Measurements from ENCODE around the gene SNX24. TPM values are rescaled to one million over a fixed set of nuclear protein-coding genes. Genes with fewer than 3 reads are reported as not detected.

Gene SNX24
- total and polyA plus RNA-seq, 2 experiments from 2014 or later, result 18.0 to 27.5 TPM

GRCh38 chr5:123039673-123040072 is 194.3 kb downstream of the SNX24 start:
- Histone ChIP-seq H3K4me2 (no peak overlapping the region), H3K27ac (ENCODE audit: low read depth) (no peak overlapping the region), H3K36me3 (ENCODE audit: insufficient read depth) (no peaks in the 10 kb centered on the region), H3K9me2 (ENCODE audit: insufficient read depth) (no peaks in the 10 kb centered on the region), H2AFZ (no peak overlapping the region), H3K79me2 (replicated peaks; ENCODE audit: insufficient read depth) (no peaks in the 10 kb centered on the region), H3F3A (replicated peaks; ENCODE audit: low read depth) (no peaks in the 10 kb centered on the region), H3K4me3 (no peak overlapping the region), H3K4me1 (ENCODE audit: insufficient read depth) (peaks cover 12% of the 10 kb centered on the region), H3K27me3 (ENCODE audit: insufficient read depth) (peaks cover 36% of the 10 kb centered on the region), H4K20me1 (replicated peaks; ENCODE audit: insufficient read depth) (no peaks in the 10 kb centered on the region)
- Mint-ChIP-seq H3K4me1 (peaks cover 14% of the 10 kb centered on the region), H3K36me3 (ENCODE audit: low read depth) (no peaks in the 10 kb centered on the region; the same call in 2 of the 3 replicates), H3K27me3 (ENCODE audit: insufficient read depth, low read depth, poor library complexity) (peaks cover 24% of the 10 kb centered on the region), H3K27ac (no peak overlapping the region), H3K4me3 (no peak overlapping the region), H3K9me3 (no peaks in the 10 kb centered on the region)
- TF ChIP-seq NANOG (IDR thresholded peaks at IDR 0.05; ENCODE audit: borderline replicate concordance) (no peak), REST (IDR thresholded peaks at IDR 0.05; ENCODE audit: unreplicated experiment) (no peak), CTCF (conservative IDR thresholded peaks at IDR 0.05; ENCODE audit: low read depth in 2 of 2) (no peak)
- no peak for DNase-seq (ENCODE audit: low spot score)
- no peak for ATAC-seq

- H3F3A ChIP-seq (replicated peaks; ENCODE audit: low read depth), result no peaks in the 10 kb centered on the region
- no peak overlapping the region for H3K4me2 ChIP-seq
- no peaks in the 10 kb centered on the region for H3K4me1 ChIP-seq (ENCODE audit: insufficient read depth)
- no peaks in the 10 kb centered on the region for H3K79me2 ChIP-seq (replicated peaks; ENCODE audit: insufficient read depth)
- no peak overlapping the region for H3K27ac ChIP-seq (ENCODE audit: low read depth)
- H3K4me1 Mint-ChIP-seq, result no peaks in the 10 kb centered on the region
- H3K9me2 ChIP-seq (ENCODE audit: insufficient read depth), result no peaks in the 10 kb centered on the region
- no peaks in the 10 kb centered on the region for H3K27me3 ChIP-seq (ENCODE audit: insufficient read depth)
- no peaks in the 10 kb centered on the region for H4K20me1 ChIP-seq (replicated peaks; ENCODE audit: insufficient read depth)
- ATAC-seq (no peak), DNase-seq (ENCODE audit: low spot score) (no peak)
- no peaks in the 10 kb centered on the region for H3K27me3 Mint-ChIP-seq (ENCODE audit: insufficient read depth, low read depth, poor library complexity)
- no peak overlapping the region for H3K27ac Mint-ChIP-seq
- no peak overlapping the region for H2AFZ ChIP-seq
- H3K36me3 ChIP-seq (ENCODE audit: insufficient read depth), result no peaks in the 10 kb centered on the region
- H3K9me3 Mint-ChIP-seq, result no peaks in the 10 kb centered on the region
- H3K4me3 ChIP-seq, result no peak overlapping the region
- H3K4me3 Mint-ChIP-seq, result no peak overlapping the region
- no peaks in the 10 kb centered on the region for H3K36me3 Mint-ChIP-seq (ENCODE audit: low read depth)
- TF ChIP-seq STAT1 (IDR thresholded peaks at IDR 0.05; ENCODE audit: unreplicated experiment) (no peak), CREB1 (CRISPR knock-in tag; IDR thresholded peaks at IDR 0.05; ENCODE audit: low read depth) (no peak), ZNF462 (CRISPR knock-in tag; IDR thresholded peaks at IDR 0.05) (no peak), NANOG (IDR thresholded peaks at IDR 0.05; ENCODE audit: borderline replicate concordance) (no peak), ZNF114 (CRISPR knock-in tag; IDR thresholded peaks at IDR 0.05) (no peak)
Observed at GRCh38 chr5:123044926-123045617, 199.7 kb downstream of the SNX24 start.

Measured in GM23338 (cell line).